Neuronal stem cell (in vitro differentiated cells): ENCODE results near the gene DDB1.

Source experiments
- DNase-seq: peaks from one replicate; pipeline ENCODE4 v3.0.0-alpha.2; 2013; ENCODE audit warnings: low spot score
- H2AFZ ChIP-seq: one replicate; pipeline ENCODE4 v1.6.1; 2013; ENCODE audit warnings: mild to moderate bottlenecking, low read length, inconsistent platforms
- H2AK5ac ChIP-seq: 2 replicates; pipeline ENCODE4 v1.6.1; 2013; ENCODE audit warnings: low read depth, mild to moderate bottlenecking, inconsistent platforms, low read length, moderate library complexity, mixed read lengths
- H2BK120ac ChIP-seq: 2 replicates; pipeline ENCODE4 v1.6.1; 2013; ENCODE audit warnings: low read depth, mild to moderate bottlenecking, inconsistent platforms, low read length, moderate library complexity, mixed read lengths
- H2BK12ac ChIP-seq: one replicate; pipeline ENCODE4 v1.6.1; 2013; ENCODE audit warnings: low read length, inconsistent platforms
- H2BK15ac ChIP-seq: 2 replicates; pipeline ENCODE4 v1.6.1; 2013; ENCODE audit warnings: mild to moderate bottlenecking, low read length, inconsistent platforms, mixed read lengths
- H2BK5ac ChIP-seq: one replicate; pipeline ENCODE4 v1.6.1; 2013; ENCODE audit warnings: inconsistent platforms, mild to moderate bottlenecking, low read length, moderate library complexity
- H3K14ac ChIP-seq: one replicate; pipeline ENCODE4 v1.6.1; 2013; ENCODE audit warnings: low read length, inconsistent platforms
- H3K18ac ChIP-seq: 2 replicates; pipeline ENCODE4 v1.6.1; 2013; ENCODE audit warnings: low read length, inconsistent platforms
- H3K23ac ChIP-seq: 2 replicates; pipeline ENCODE4 v1.6.1; 2013; ENCODE audit warnings: low read depth, mild to moderate bottlenecking, mixed read lengths, low read length, inconsistent platforms; ENCODE audit not compliant: poor library complexity
- H3K27ac ChIP-seq: replicated peaks from 3 replicates; pipeline ENCODE4 v1.5.1; 2013; ENCODE audit warnings: low read length, inconsistent platforms
- H3K27me3 ChIP-seq, 3 experiments: 2 replicates each; pipeline ENCODE4 v1.6.1; 2013; ENCODE audit warnings: low read length in 3 of 3, mild to moderate bottlenecking in 2 of 3, inconsistent platforms in 1 of 3, low read depth in 1 of 3, mixed read lengths in 1 of 3, moderate library complexity in 1 of 3; ENCODE audit not compliant: control insufficient read depth in 3 of 3, insufficient read depth in 3 of 3
- H3K36me3 ChIP-seq, 2 donors: replicated peaks in 1 of 2; 2 replicates each; pipeline ENCODE4 v1.6.1; 2013; ENCODE audit warnings: low read length in 2 of 2; ENCODE audit not compliant: control insufficient read depth in 2 of 2, insufficient read depth in 2 of 2
- H3K4ac ChIP-seq: 2 replicates; pipeline ENCODE4 v1.6.1; 2013; ENCODE audit warnings: inconsistent platforms, mild to moderate bottlenecking, low read length, moderate library complexity
- H3K4me1 ChIP-seq, 2 donors: 1 replicate in 1 of 2; 2 replicates in 1 of 2; pipeline ENCODE4 v1.6.1; 2013; ENCODE audit warnings: low read length in 2 of 2, low read depth in 1 of 2; ENCODE audit not compliant: control insufficient read depth in 2 of 2, insufficient read depth in 1 of 2
- H3K4me2 ChIP-seq: one replicate; pipeline ENCODE4 v1.6.1; 2013; ENCODE audit warnings: mild to moderate bottlenecking, low read length, inconsistent platforms; ENCODE audit not compliant: insufficient read depth, poor library complexity, severe bottlenecking
- H3K4me3 ChIP-seq, 2 donors: 2 replicates each; pipeline ENCODE4 v1.5.1; 2013; ENCODE audit warnings: low read length in 2 of 2, mild to moderate bottlenecking in 2 of 2, inconsistent platforms in 1 of 2, moderate library complexity in 1 of 2
- H3K79me1 ChIP-seq: one replicate; pipeline ENCODE4 v1.6.1; 2013; ENCODE audit warnings: low read depth, mild to moderate bottlenecking, inconsistent platforms, low read length, moderate library complexity
- H3K9ac ChIP-seq: one replicate; pipeline ENCODE4 v1.6.1; 2013; ENCODE audit warnings: mild to moderate bottlenecking, low read depth, low read length, inconsistent platforms; ENCODE audit not compliant: poor library complexity
- H3K9me3 ChIP-seq, 2 donors: replicated peaks in 1 of 2; 2 replicates each; pipeline versions ENCODE3 to v1.6.1; 2013; ENCODE audit warnings: low read length in 2 of 2, mild to moderate bottlenecking in 2 of 2, inconsistent platforms in 1 of 2, low read depth in 1 of 2, mixed read lengths in 1 of 2, moderate library complexity in 1 of 2; ENCODE audit not compliant: control insufficient read depth in 2 of 2, insufficient read depth in 1 of 2
- H4K8ac ChIP-seq: one replicate; pipeline ENCODE4 v1.6.1; 2013; ENCODE audit warnings: low read depth, mild to moderate bottlenecking, inconsistent platforms, low read length, moderate library complexity
- H4K91ac ChIP-seq: one replicate; pipeline ENCODE4 v1.6.1; 2013; ENCODE audit warnings: low read length, low read depth, mild to moderate bottlenecking, inconsistent platforms; ENCODE audit not compliant: poor library complexity
- WGBS, 2 donors: extraction: QIAGEN DNeasy Blood & Tissue Kit; methylation state at CpG; one replicate each; pipeline ENCODE4 v1.1.7; 2013; ENCODE audit warnings: missing lambda C conversion rate in 2 of 2, mixed read lengths in 1 of 2; ENCODE audit not compliant: insufficient read length in 2 of 2, insufficient replicate concordance in 1 of 2; ENCODE audit errors: extremely low coverage in 2 of 2; 5-methylcytosine and 5-hydroxymethylcytosine counted together

The DDB1 gene

GRCh38 chr11:61297746-61298145 lies 35.2 kb downstream of the DDB1 start:
- Histone ChIP-seq H3K4ac (no peak overlapping the region), H3K18ac (no peak overlapping the region), H3K23ac (no peak overlapping the region), H2BK5ac (no peak overlapping the region), H3K9ac (no peak overlapping the region), H2AK5ac (no peak overlapping the region), H3K27me3 (peaks cover 0 to 3% (median 0%) of the 10 kb centered on the region in 3 experiments), H3K4me2 (no peak overlapping the region), H2BK15ac (no peak overlapping the region), H3K36me3 (peaks cover 33 to 65% of the 10 kb centered on the region in 2 donors), H2AFZ (no peak overlapping the region), H2BK12ac (no peak overlapping the region), H3K79me1 (no peaks in the 10 kb centered on the region), H3K14ac (no peak overlapping the region), H2BK120ac (no peak overlapping the region), H3K4me3 (no peak overlapping the region), H3K27ac (peak overlapping the region; percentile 4), H3K9me3 (peaks cover 0 to 3% of the 10 kb centered on the region in 2 donors), H4K91ac (no peak overlapping the region), H3K4me1 (peaks cover 10 to 38% of the 10 kb centered on the region in 2 donors), H4K8ac (no peak overlapping the region)
- DNase-seq, result no peak
- no CpG with 5 or more reads among the region's 5 CpGs for WGBS, 2 donors

GRCh38 chr11:61297341-61297740 lies 35.6 kb downstream of the DDB1 start:
- no peak overlapping the region for H3K4me2 ChIP-seq
- H3K36me3 ChIP-seq, result peaks cover 32 to 61% of the 10 kb centered on the region in 2 donors
- H2AFZ ChIP-seq, result no peak overlapping the region
- no peak overlapping the region for H3K27ac ChIP-seq
- H2BK12ac ChIP-seq, result no peak overlapping the region
- no peak overlapping the region for H4K91ac ChIP-seq
- peaks cover 3% of the 10 kb centered on the region for H3K79me1 ChIP-seq
- H3K14ac ChIP-seq, result no peak overlapping the region
- no peak overlapping the region for H3K23ac ChIP-seq
- H3K18ac ChIP-seq, result no peak overlapping the region
- no peak overlapping the region for H2BK5ac ChIP-seq
- H3K9me3 ChIP-seq, result peaks cover 0 to 3% of the 10 kb centered on the region in 2 donors
- no peak overlapping the region for H3K4me3 ChIP-seq
- no peak overlapping the region for H2BK15ac ChIP-seq
- H3K4ac ChIP-seq, result no peak overlapping the region
- H3K27me3 ChIP-seq, result peaks cover 0 to 3% (median 0%) of the 10 kb centered on the region in 3 experiments
- H2BK120ac ChIP-seq, result no peak overlapping the region
- no peak overlapping the region for H2AK5ac ChIP-seq
- peaks cover 12 to 38% of the 10 kb centered on the region in 2 donors for H3K4me1 ChIP-seq
- DNase-seq, result no peak
- no peak overlapping the region for H3K9ac ChIP-seq
- no peak overlapping the region for H4K8ac ChIP-seq
- WGBS, 2 donors, result no CpG with 5 or more reads among the region's 1 CpG

- peak overlapping the region; percentile 98 for H3K4me2 ChIP-seq
- H2BK15ac ChIP-seq, result peak overlapping the region; percentile 91
- no CpG with 5 or more reads among the region's 12 CpGs for WGBS, 2 donors
- no peak overlapping the region for H3K14ac ChIP-seq
- H2AK5ac ChIP-seq, result peak overlapping the region; percentile 94
- peak overlapping the region; percentile 82 for H3K23ac ChIP-seq
- peaks cover 0 to 3% of the 10 kb centered on the region in 2 donors for H3K9me3 ChIP-seq
- H3K36me3 ChIP-seq, result peaks cover 24 to 43% of the 10 kb centered on the region in 2 donors
- H2AFZ ChIP-seq, result no peak overlapping the region
- H4K8ac ChIP-seq, result no peak overlapping the region
- no peak overlapping the region for H3K4ac ChIP-seq
- peak overlapping the region; percentile 61 for H2BK120ac ChIP-seq
- H3K27me3 ChIP-seq, result peaks cover 0 to 3% (median 0%) of the 10 kb centered on the region in 3 experiments
- peaks cover 4% of the 10 kb centered on the region for H3K79me1 ChIP-seq
- H3K4me1 ChIP-seq, result peaks cover 12 to 38% of the 10 kb centered on the region in 2 donors
- H4K91ac ChIP-seq, result peak overlapping the region; percentile 93
- H2BK5ac ChIP-seq, result no peak overlapping the region
- H2BK12ac ChIP-seq, result no peak overlapping the region
- H3K27ac ChIP-seq, result no peak overlapping the region
- H3K9ac ChIP-seq, result peak overlapping the region; percentile 89
- peak overlapping the region; percentile 96 for H3K18ac ChIP-seq
- DNase-seq, result no peak
- peak overlapping the region in 1 of 2 donors; percentile 86 for H3K4me3 ChIP-seq
Measured at GRCh38 chr11:61295596-61295926, 37.3 kb downstream of the DDB1 start.

- Histone ChIP-seq H3K27ac (peak within 1 kb of the TSS; percentile 74), H3K36me3 (peaks cover 18 to 37% of the 10 kb centered on the region in 2 donors), H3K4me1 (peaks cover 12 to 38% of the 10 kb centered on the region in 2 donors), H2AFZ (peak within 1 kb of the TSS; percentile 74), H3K9ac (peak within 1 kb of the TSS; percentile 96), H3K4me2 (peak within 1 kb of the TSS; percentile 98), H3K23ac (peak within 1 kb of the TSS; percentile 82), H2BK120ac (peak within 1 kb of the TSS; percentile 63), H2BK5ac (peak within 1 kb of the TSS; percentile 85), H3K79me1 (peaks cover 4% of the 10 kb centered on the region), H3K14ac (peak within 1 kb of the TSS; percentile 97), H4K8ac (peak within 1 kb of the TSS; percentile 87), H2AK5ac (peak within 1 kb of the TSS; percentile 94), H3K4me3 (peak within 1 kb of the TSS; percentile 48 to 86), H3K18ac (peak within 1 kb of the TSS; percentile 98), H3K9me3 (peaks cover 0 to 3% of the 10 kb centered on the region in 2 donors), H2BK15ac (peak within 1 kb of the TSS; percentile 91), H3K27me3 (peaks cover 0 to 3% (median 0%) of the 10 kb centered on the region in 3 experiments), H4K91ac (peak within 1 kb of the TSS; percentile 93), H2BK12ac (peak within 1 kb of the TSS; percentile 63), H3K4ac (no peak within 1 kb of the TSS)
- no CpG with 5 or more reads among the region's 97 CpGs for WGBS, 2 donors
- peak; percentile 72 for DNase-seq
Measured at GRCh38 chr11:61294717-61295595, 37.9 kb downstream of the DDB1 start, which contains the start of gene VWCE. TSS of gene VWCE (minus strand) at chr11:61295316. CDS start at chr11:61295037, 279 bp downstream.
